Heart right ventricle (tissue), 16 donors: ENCODE results near the gene JAM3. TPM values are rescaled to one million over a fixed set of nuclear protein-coding genes. Genes with fewer than 3 reads are reported as not detected.

Experiments used
- ATAC-seq, 8 donors: fragments of 200-7000 bp; cut with Tn5 transposase; one replicate each; pipeline ENCODE4 v1.9.1; 2020; ENCODE audit warnings: mild to moderate bottlenecking in 8 of 8, moderate library complexity in 8 of 8, moderate number of reproducible peaks in 1 of 8
- DNase-seq, 2 donors: peaks; one replicate each; pipeline ENCODE4 v3.0.0-alpha.2; 2020
- H3K27ac ChIP-seq, 10 donors: fragments of 200-600 bp; sonication (generic) in 2 of 10; one replicate each; pipeline versions ENCODE4 v1.5.0 to v1.8.0; 2020 to 2022; ENCODE audit warnings: mild to moderate bottlenecking in 3 of 10
- H3K27me3 ChIP-seq, 7 donors: fragments of 200-600 bp; one replicate each; pipeline ENCODE4 v1.8.0; 2021 to 2022; ENCODE audit warnings: mild to moderate bottlenecking in 2 of 7
- H3K36me3 ChIP-seq, 9 donors: fragments of 200-600 bp; sonication (generic) in 1 of 9; one replicate each; pipeline versions ENCODE4 v1.5.0 to v1.8.0; 2020 to 2022; ENCODE audit warnings: mild to moderate bottlenecking in 2 of 9
- H3K4me1 ChIP-seq, 9 donors: fragments of 200-600 bp; sonication (generic) in 1 of 9; one replicate each; pipeline versions ENCODE4 v1.5.0 to v1.8.0; 2020 to 2022; ENCODE audit warnings: mild to moderate bottlenecking in 4 of 9
- H3K4me3 ChIP-seq, 10 donors: fragments of 200-600 bp; sonication (generic) in 2 of 10; one replicate each; pipeline versions ENCODE4 v1.5.0 to v1.8.0; 2020 to 2022; ENCODE audit warnings: mild to moderate bottlenecking in 7 of 10, moderate library complexity in 2 of 10
- H3K9me3 ChIP-seq, 11 donors: fragments of 200-600 bp in 10 of 11; sonication (generic) in 2 of 11; one replicate each; pipeline versions ENCODE4 v1.5.0 to v1.8.0; 2013 to 2022; ENCODE audit warnings: mild to moderate bottlenecking in 2 of 11, control low read depth in 1 of 11, moderate library complexity in 1 of 11
- WGBS, 2 donors: extraction: QIAGEN DNeasy Blood & Tissue Kit; methylation state at CpG; one replicate each; pipeline ENCODE4 v1.1.7; 2013; ENCODE audit warnings: inconsistent platforms in 1 of 2; 5-methylcytosine and 5-hydroxymethylcytosine counted together
- intact Hi-C, 10 donors: fragments of 100-400 bp; cut with DNase I; formaldehyde crosslinking; loops; one replicate each; pipeline versions ENCODE4 v1.11.1 to v1.14.2; 2022
- polyA plus RNA-seq, 2 donors: library from polyadenylated mRNA; stranded (reverse); fragments of 200-250 nt; gene quantifications; one replicate each; pipeline ENCODE4 v1.2.3, GENCODE V29; 2013
- total RNA-seq, 10 donors: library from RNA; stranded (reverse); fragmentation: NEBNext Ultra II Directional in 3 of 10; extraction: Animal tissue kit (Norgen Biotek cat#: 25700) in 3 of 10; gene quantifications; one replicate each; pipeline versions ENCODE4 v1.2.1 to v1.2.4, GENCODE V29; 2021 to 2023
- TF ChIP-seq, protein P1 (sequence below), 9 donors: fragments of 200-600 bp; sonication (generic) in 2 of 9; IDR thresholded peaks; one replicate each; pipeline versions ENCODE4 v1.5.0 to v1.8.0; 2021 to 2022; ENCODE audit warnings: antibody characterized with exemption in 9 of 9, mild to moderate bottlenecking in 5 of 9, moderate library complexity in 1 of 9
- donor health status: Arrhythmogenic right ventricular cardiomyopathy.
- donor health status: ischemic (EF 13 %, LVEDD 7.1; RV severe dilation, severe dysfunction).
- donor health status: healthy with polysubstance abuse.
- donor health status: DM: no; HTN: yes; CAD: no.
- donor health status: DM: no; HTN: no; CAD: no.
- donor health status: ischemic (EF 25% LVEDD 6.9; RV normal size, moderate dysfunction).
- donor health status: ischemic (EF 25% LVEDD 5.7; RV mildly dilated, moderate dysfunction).
- donor health status: healthy.
- donor health status: DM: yes; HTN: yes; CAD: no.
- donor health status: Ischemic cardiomyopathy.
- donor health status: ischemic (EF 35%, LVEDD 5.7; RV mildly dilated, moderate dysfunction).
- donor health status: nonischemic (EF 11% LVEDD 7.7; RV severe dilation, severe dysfunction).
- donor health status: DM: yes; HTN: yes; CAD: no.
- donor health status: PGD.
- donor health status: ischemic (EF 29% LVEDD 5.4; RV normal size, mild dysfunction).
- donor health status: nonischemic (EF 23%, LVEDD 6.1; RV moderate dilation, normal function).

The JAM3 gene
- total and polyA plus RNA-seq, 12 donors: 12.7 to 55.4 (median 29.0) TPM

DNA sequence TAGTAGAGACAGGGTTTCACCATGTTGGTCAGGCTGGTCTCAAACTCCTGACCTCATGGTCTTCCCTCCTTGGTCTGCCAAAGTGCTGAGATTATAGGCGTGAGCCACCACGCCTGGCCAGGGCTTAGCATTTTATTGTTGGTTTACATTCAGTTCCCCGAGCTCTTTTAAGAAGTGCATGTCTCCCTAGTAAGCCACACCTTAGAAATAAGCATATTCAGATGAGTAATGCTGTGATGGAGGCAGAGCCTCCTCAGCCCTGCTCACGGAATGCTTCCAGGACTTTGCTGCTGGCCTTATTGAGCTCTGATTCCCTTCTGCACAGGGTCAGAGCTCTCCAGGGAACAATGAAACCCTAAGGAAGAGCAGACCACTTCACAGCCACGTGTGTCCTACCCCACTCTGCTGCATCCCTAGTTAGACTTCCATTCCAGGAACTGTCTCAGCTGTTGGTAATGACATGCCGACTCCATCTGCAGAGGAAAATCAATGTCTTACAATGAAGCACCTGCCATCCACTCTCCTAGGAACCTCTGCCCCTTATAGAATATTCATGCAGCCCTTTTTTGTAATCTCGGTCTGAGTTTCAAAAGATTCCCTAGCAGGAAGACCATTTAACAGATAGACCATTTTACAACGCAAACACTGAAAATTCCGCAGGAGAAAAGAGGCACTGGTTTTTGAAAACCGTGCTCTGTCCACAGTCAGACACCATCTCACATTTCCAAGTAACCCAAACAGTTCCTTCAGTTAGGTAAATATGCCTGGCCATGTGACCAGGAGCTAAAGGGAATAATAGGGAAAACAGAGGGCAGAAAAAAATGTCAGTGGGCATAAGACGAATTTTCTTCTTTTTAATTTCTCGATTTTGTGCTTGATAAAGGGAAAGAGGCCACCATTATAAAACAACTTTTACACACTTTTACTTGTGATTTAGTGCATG is 1.7 kb upstream of the JAM3 start:
- H3K9me3 ChIP-seq: no peaks in the 10 kb centered on the region

DNA sequence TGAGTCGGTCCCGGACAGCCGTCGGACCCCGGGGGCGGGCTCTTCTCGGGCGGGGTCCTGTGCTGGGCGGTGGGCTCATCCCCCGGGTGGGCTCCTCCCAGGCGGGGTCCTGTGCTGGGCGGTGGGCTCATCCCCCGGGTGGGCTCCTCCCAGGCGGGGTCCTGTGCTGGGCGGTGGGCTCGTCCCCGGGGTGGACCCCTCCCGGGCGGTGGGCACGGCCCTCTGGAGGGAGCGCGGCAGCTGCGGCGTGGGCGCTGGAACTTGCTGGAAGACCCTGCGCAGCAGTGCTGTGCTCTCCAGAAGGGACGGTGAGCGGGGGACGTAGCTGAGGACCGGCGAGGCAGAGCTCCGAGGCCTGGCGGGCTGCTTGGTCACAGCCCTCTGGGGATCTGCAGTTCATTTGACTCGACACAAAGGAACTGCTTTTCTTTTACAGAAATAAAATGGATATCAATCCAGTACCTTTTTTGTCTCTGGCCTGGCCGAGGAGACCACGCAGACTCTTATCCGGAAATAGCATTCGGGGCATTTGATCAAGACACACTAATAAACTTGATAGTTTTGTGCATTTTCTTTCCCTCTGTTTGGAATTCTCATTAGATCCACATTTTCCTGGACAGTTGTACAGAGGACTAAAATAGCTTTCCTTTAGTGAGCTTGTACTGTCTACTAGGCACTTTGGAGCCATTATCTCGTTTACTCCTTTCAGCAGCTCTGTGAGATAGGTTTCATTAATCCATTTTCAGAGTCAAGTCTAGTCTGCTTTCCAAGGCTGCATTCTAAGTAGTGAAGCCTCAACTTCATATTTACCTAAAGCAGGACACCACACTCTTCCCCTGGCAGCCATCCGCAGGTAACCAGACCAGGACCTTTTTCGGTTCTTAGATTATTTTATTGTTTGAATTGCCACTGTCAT is 812 bp downstream of the JAM3 start:
- Histone ChIP-seq H3K9me3 (no peaks in the 10 kb centered on the region), H3K27me3 (peaks cover 0 to 31% (median 0%) of the 10 kb centered on the region in 7 donors), H3K4me1 (peaks cover 0 to 26% (median 18%) of the 10 kb centered on the region in 9 donors), H3K27ac (peak overlapping the region; percentile 70 to 92 (median 86)), H3K4me3 (peak overlapping the region; percentile 66 to 96 (median 87)), H3K36me3 (no peaks in the 10 kb centered on the region)
- ATAC-seq: peak; percentile 67 to 83 (median 74)
- TF ChIP-seq, protein P1, sequence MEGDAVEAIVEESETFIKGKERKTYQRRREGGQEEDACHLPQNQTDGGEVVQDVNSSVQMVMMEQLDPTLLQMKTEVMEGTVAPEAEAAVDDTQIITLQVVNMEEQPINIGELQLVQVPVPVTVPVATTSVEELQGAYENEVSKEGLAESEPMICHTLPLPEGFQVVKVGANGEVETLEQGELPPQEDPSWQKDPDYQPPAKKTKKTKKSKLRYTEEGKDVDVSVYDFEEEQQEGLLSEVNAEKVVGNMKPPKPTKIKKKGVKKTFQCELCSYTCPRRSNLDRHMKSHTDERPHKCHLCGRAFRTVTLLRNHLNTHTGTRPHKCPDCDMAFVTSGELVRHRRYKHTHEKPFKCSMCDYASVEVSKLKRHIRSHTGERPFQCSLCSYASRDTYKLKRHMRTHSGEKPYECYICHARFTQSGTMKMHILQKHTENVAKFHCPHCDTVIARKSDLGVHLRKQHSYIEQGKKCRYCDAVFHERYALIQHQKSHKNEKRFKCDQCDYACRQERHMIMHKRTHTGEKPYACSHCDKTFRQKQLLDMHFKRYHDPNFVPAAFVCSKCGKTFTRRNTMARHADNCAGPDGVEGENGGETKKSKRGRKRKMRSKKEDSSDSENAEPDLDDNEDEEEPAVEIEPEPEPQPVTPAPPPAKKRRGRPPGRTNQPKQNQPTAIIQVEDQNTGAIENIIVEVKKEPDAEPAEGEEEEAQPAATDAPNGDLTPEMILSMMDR (IDR thresholded peaks at IDR 0.05): no peak
- 8 to 9% methylated on average over 33 to 41 of the region's 41 CpGs for WGBS, 2 donors
- peak; percentile 37 to 51 for DNase-seq
- intact Hi-C loops: loop anchor here in 6 of 10 donors (1.0 to 10.0 kb wide), 5 partner anchors 51 to 185 kb away; partner anchors contain the start of genes ACAD8 (in 1 of the 6) and THYN1 (in 1 of the 6)

More for the DNA sequence above, 1.7 kb upstream of the JAM3 start:
- H3K36me3 ChIP-seq: no peaks in the 10 kb centered on the region
- DNase-seq (no peak), ATAC-seq (no peak)
- TF ChIP-seq, protein P1 (IDR thresholded peaks at IDR 0.05): no peak
- H3K27me3 ChIP-seq: peaks cover 0 to 31% (median 0%) of the 10 kb centered on the region in 7 donors
- no peak overlapping the region for H3K4me3 ChIP-seq
- 66 to 71% methylated on average over 12 of the region's 12 CpGs for WGBS, 2 donors
- no peak overlapping the region for H3K27ac ChIP-seq
- H3K4me1 ChIP-seq: peaks cover 0 to 22% (median 18%) of the 10 kb centered on the region in 9 donors
- intact Hi-C loops: loop anchor here in 2 of 10 donors (5.0 to 10.0 kb wide), 4 partner anchors 55 to 188 kb away; partner anchors contain the start of genes ACAD8 (in 1 of the 2) and THYN1 (in 1 of the 2)

DNA sequence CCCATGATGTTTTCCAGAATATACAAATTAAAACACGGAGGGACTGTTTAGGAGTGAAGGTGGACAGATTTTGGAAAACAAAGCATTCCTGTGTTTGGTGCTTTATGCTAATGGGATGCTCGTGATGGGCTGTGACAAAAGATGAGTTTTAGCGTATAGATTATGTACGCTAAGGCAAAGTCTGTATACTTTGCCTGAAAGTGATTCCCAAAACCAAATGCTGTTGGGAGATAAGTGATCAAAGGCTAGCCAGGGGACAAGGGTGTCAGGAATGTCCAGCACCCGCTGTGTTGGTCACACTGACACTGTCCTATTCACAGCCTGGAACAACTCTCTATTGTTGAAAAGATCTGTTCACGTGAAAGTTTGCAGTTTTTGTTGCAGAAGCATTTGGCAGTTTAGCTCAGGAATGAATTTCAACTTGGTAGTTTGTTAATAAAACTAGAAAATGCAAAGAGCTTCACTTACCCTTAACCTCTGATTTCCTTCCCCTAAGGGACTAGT is 1.5 kb downstream of the JAM3 start:
- Histone ChIP-seq H3K27ac (peak overlapping the region in 4 of 10 donors; percentile 87 to 92 (median 90)), H3K36me3 (no peaks in the 10 kb centered on the region), H3K27me3 (peaks cover 0 to 31% (median 0%) of the 10 kb centered on the region in 7 donors), H3K4me1 (peaks cover 0 to 28% (median 18%) of the 10 kb centered on the region in 9 donors), H3K9me3 (no peaks in the 10 kb centered on the region), H3K4me3 (peak overlapping the region in 5 of 10 donors; percentile 72 to 93 (median 89))
- 76 to 77% methylated on average over 6 of the region's 6 CpGs for WGBS, 2 donors
- no peak for ATAC-seq
- TF ChIP-seq, protein P1 (IDR thresholded peaks at IDR 0.05): no peak
- intact Hi-C loops: loop anchor here in 3 of 10 donors (5.0 kb wide), 2 partner anchors 52 to 57 kb away; no protein-coding TSS in a partner anchor
- DNase-seq: no peak
